Uterus (tissue), 2 donors: ENCODE measurements around the gene GOLGA8R.
"Not testable (repeated sequence)": the region's sequence is repeated elsewhere in the genome, so short reads cannot be mapped to it uniquely, and the experiment has no call there.

Source experiments
- POLR2A ChIP-seq, 2 donors: fragments of 450-650 bp; IDR thresholded peaks; one replicate each; pipeline ENCODE4 v1.6.1; 2016; ENCODE audit warnings: antibody characterized with exemption in 2 of 2, mild to moderate bottlenecking in 1 of 2, moderate library complexity in 1 of 2
- TF ChIP-seq, protein P1 (sequence below), 4 experiments: fragments of 200-600 bp in 2 of 4; fragments of 450-650 bp in 2 of 4; sonication (generic) in 2 of 4; IDR thresholded peaks; one replicate each; pipeline ENCODE4 v1.5.1; 2016 to 2019; ENCODE audit warnings: antibody characterized with exemption in 4 of 4, mild to moderate bottlenecking in 2 of 4, moderate library complexity in 1 of 4

DNA sequence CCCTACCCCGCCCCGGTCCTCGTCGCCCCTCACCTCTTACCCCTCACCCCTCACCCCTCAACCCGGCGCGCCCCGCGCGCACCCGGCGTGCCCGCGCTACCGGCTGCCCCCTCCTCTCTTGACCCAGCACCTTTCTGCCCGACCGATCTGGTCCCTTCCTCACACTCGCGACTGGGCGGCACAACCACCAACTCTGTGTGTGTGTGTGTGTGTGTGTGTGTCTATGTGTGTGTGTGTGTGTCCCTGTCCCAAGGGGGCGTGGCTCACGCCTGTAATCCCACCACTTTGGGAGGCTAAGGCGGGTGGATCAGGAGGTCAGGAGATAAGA, 20.4 kb downstream of the GOLGA8R start:
- TF ChIP-seq, protein P1, sequence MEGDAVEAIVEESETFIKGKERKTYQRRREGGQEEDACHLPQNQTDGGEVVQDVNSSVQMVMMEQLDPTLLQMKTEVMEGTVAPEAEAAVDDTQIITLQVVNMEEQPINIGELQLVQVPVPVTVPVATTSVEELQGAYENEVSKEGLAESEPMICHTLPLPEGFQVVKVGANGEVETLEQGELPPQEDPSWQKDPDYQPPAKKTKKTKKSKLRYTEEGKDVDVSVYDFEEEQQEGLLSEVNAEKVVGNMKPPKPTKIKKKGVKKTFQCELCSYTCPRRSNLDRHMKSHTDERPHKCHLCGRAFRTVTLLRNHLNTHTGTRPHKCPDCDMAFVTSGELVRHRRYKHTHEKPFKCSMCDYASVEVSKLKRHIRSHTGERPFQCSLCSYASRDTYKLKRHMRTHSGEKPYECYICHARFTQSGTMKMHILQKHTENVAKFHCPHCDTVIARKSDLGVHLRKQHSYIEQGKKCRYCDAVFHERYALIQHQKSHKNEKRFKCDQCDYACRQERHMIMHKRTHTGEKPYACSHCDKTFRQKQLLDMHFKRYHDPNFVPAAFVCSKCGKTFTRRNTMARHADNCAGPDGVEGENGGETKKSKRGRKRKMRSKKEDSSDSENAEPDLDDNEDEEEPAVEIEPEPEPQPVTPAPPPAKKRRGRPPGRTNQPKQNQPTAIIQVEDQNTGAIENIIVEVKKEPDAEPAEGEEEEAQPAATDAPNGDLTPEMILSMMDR (IDR thresholded peaks at IDR 0.05), result not testable (repeated sequence)
- not testable (repeated sequence) for TF ChIP-seq POLR2A (IDR thresholded peaks at IDR 0.05)
